Measurements from ENCODE around the gene AK3.
A peak's percentile ranks its signal among the peaks of the same experiment; 100 is the strongest.

The AK3 gene

GRCh38 chr9:4701526-4701925, 39.5 kb downstream of the AK3 start:
- DNase-seq, result no peak

- DNase-seq, result no peak
These were observed 40.1 kb downstream of the AK3 start for GRCh38 chr9:4700932-4701331.

- DNase-seq, result no peak
These were observed 40.9 kb downstream of the AK3 start for GRCh38 chr9:4700091-4700490.

GRCh38 chr9:4691795-4692194, 49.2 kb downstream of the AK3 start:
- DNase-seq, result no peak

- no peak for DNase-seq
These were observed 50.9 kb downstream of the AK3 start for GRCh38 chr9:4690144-4690543.

- DNase-seq, result no peak
These were observed 51.3 kb downstream of the AK3 start for GRCh38 chr9:4689687-4690104.

- DNase-seq, result no peak
These were observed 52.0 kb downstream of the AK3 start for GRCh38 chr9:4689021-4689420.

GRCh38 chr9:4686584-4686983, 54.4 kb downstream of the AK3 start:
- DNase-seq, result no peak

GRCh38 chr9:4686112-4686511, 54.9 kb downstream of the AK3 start:
- DNase-seq, result no peak

GRCh38 chr9:4684820-4685219, 56.2 kb downstream of the AK3 start:
- DNase-seq, result no peak

GRCh38 chr9:4680750-4681149, 60.3 kb downstream of the AK3 start:
- DNase-seq, result no peak

GRCh38 chr9:4680173-4680525, 60.9 kb downstream of the AK3 start:
- DNase-seq, result no peak

- DNase-seq, result peak; percentile 99
These were observed 61.5 kb downstream of the AK3 start, which contains the start of gene CDC37L1 for GRCh38 chr9:4679268-4680172. Gene CDC37L1, plus strand, starts transcription at chr9:4679569. Its CDS starts 199 bp downstream, at chr9:4679768.

GRCh38 chr9:4678679-4679267, 62.2 kb downstream of the AK3 start:
- DNase-seq, result no peak

GRCh38 chr9:4677392-4677791, 63.6 kb downstream of the AK3 start:
- DNase-seq, result no peak

GRCh38 chr9:4674783-4675182, 66.2 kb downstream of the AK3 start:
- DNase-seq, result no peak

- DNase-seq, result no peak
These were observed 69.3 kb downstream of the AK3 start for GRCh38 chr9:4671737-4672136.

GRCh38 chr9:4670591-4670990, 70.4 kb downstream of the AK3 start:
- no peak for DNase-seq

- DNase-seq, result no peak
These were observed 71.1 kb downstream of the AK3 start for GRCh38 chr9:4669890-4670289.

GRCh38 chr9:4668604-4669003, 72.4 kb downstream of the AK3 start:
- DNase-seq, result no peak

- DNase-seq, result peak; percentile 37
These were observed 73.3 kb downstream of the AK3 start for GRCh38 chr9:4667681-4668080.

- peak; percentile 40 for DNase-seq
These were observed 74.8 kb downstream of the AK3 start, which contains the start of gene SPATA6L for GRCh38 chr9:4666042-4666699. Gene SPATA6L, minus strand, starts transcription at chr9:4666480. Its CDS starts 230 bp downstream, at chr9:4666250.

- no peak for DNase-seq
These were observed 75.6 kb downstream of the AK3 start for GRCh38 chr9:4665357-4665756.

- DNase-seq, result no peak
These were observed 77.0 kb downstream of the AK3 start for GRCh38 chr9:4663956-4664355.
